Kidney epithelial cell (primary cell): ENCODE data around the gene MATR3. TPM values are rescaled to one million over a fixed set of nuclear protein-coding genes. Genes with fewer than 3 reads are reported as not detected.

Experiments
- DNase-seq: peaks from one replicate; pipeline ENCODE4 v3.0.0-alpha.2; 2010; ENCODE audit warnings: low read depth
- H3K27me3 ChIP-seq: 2 replicates; pipeline ENCODE4 v1.6.0; 2011; ENCODE audit warnings: low read length; ENCODE audit not compliant: control insufficient read depth, insufficient read depth
- H3K36me3 ChIP-seq: 2 replicates; pipeline ENCODE4 v1.5.1; 2011; ENCODE audit warnings: low read length; ENCODE audit not compliant: control insufficient read depth, insufficient read depth
- H3K4me3 ChIP-seq: 2 replicates; pipeline ENCODE4 v1.5.1; 2011; ENCODE audit warnings: low read depth, mild to moderate bottlenecking, control low read depth, low read length
- CTCF ChIP-seq: IDR thresholded peaks from 2 replicates; pipeline ENCODE4 v1.5.1; 2011; ENCODE audit warnings: mild to moderate bottlenecking, moderate library complexity, low read length, control low read depth, inconsistent platforms; ENCODE audit not compliant: insufficient read depth, poor library complexity, severe bottlenecking
- total RNA-seq: library from RNA; depleted of rRNA; stranded (reverse); fragments of >200 nt; gene quantifications from 2 replicates; pipeline ENCODE4 v1.2.3, GENCODE V29; 2015

MATR3 gene
- total RNA-seq, 1 donor from 2014 or later, result 266 TPM

- H3K4me3 ChIP-seq, result no peak overlapping the region
- DNase-seq, result no peak
- H3K27me3 ChIP-seq, result no peaks in the 10 kb centered on the region
- TF ChIP-seq CTCF, result no peak
- H3K36me3 ChIP-seq, result peaks cover 2% of the 10 kb centered on the region
These were observed 75.6 kb downstream of the MATR3 start for GRCh38 chr5:139369181-139369580.

- Histone ChIP-seq H3K4me3 (no peak overlapping the region), H3K36me3 (peaks cover 2% of the 10 kb centered on the region), H3K27me3 (no peaks in the 10 kb centered on the region)
- DNase-seq, result no peak
- TF ChIP-seq CTCF, result no peak
These were observed 78.2 kb downstream of the MATR3 start for GRCh38 chr5:139371482-139372435.

GRCh38 chr5:139374909-139375308 is 81.4 kb downstream of the MATR3 start:
- Histone ChIP-seq H3K36me3 (peaks cover 2% of the 10 kb centered on the region), H3K27me3 (no peaks in the 10 kb centered on the region), H3K4me3 (no peak overlapping the region)
- DNase-seq, result no peak
- TF ChIP-seq CTCF, result no peak

- TF ChIP-seq CTCF, result no peak
- no peak for DNase-seq
- Histone ChIP-seq H3K36me3 (peaks cover 2% of the 10 kb centered on the region), H3K4me3 (no peak overlapping the region), H3K27me3 (no peaks in the 10 kb centered on the region)
These were observed 82.8 kb downstream of the MATR3 start for GRCh38 chr5:139376364-139376763.

DNA sequence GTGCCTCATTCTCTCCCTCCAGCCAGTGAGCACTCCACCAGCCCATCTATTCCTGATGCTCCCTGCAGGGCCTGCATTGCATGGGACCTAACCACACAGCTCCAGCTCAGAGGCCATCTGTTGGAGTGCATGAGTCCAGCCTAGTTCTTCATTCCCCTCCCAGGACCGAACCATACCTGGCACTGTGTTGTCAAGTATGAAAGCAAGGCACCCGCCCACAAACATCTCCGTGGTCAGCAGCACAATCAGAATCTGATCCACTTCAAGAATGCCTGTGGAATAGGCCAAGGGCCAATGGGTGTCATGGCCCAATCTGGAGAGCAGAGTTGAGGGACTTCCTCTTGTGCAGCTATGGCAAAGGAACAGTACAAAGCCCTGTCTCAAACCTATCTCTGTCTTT is 83.7 kb downstream of the MATR3 start:
- Histone ChIP-seq H3K27me3 (no peaks in the 10 kb centered on the region), H3K4me3 (no peak overlapping the region), H3K36me3 (no peaks in the 10 kb centered on the region)
- DNase-seq, result no peak
- TF ChIP-seq CTCF, result no peak
